H1 (cell line): ENCODE data around the gene VPS35L. TPM values are rescaled to one million over a fixed set of nuclear protein-coding genes. Genes with fewer than 3 reads are reported as not detected.

Experiments
- CTCF ChIA-PET: fragments of 300-600 bp; sonication (Branson Sonifier 250); formaldehyde crosslinking; loops from one replicate; lab custom pipeline; 2021; ENCODE audit not compliant: partially characterized antibody; lab: Charles Lee
- POLR2A ChIA-PET: fragments of 300-600 bp; sonication (Branson Sonifier 250); formaldehyde crosslinking; loops from one replicate; lab custom pipeline; 2021; ENCODE audit warnings: inconsistent platforms; ENCODE audit not compliant: partially characterized antibody; lab: Charles Lee
- DNase-seq, 2 experiments: peaks; one replicate each; pipeline versions ENCODE4 v3.0.0 to v3.0.0-alpha.2; 2010 to 2022; ENCODE audit warnings: low spot score in 2 of 2, low read depth in 1 of 2, mixed read lengths in 1 of 2
- FAIRE-seq: peaks from 2 replicates; lab custom pipeline; 2011; peaks lifted over from hg19 to GRCh38; lab: Jason Lieb, UNC
- H2AFZ ChIP-seq: 2 replicates; pipeline ENCODE4 v1.8.1; 2012; ENCODE audit warnings: low read length, inconsistent platforms
- H2AK5ac ChIP-seq: 2 replicates; pipeline ENCODE4 v1.6.1; 2013; ENCODE audit warnings: low read depth, low read length
- H2BK120ac ChIP-seq: replicated peaks from 2 replicates; pipeline ENCODE3; 2013; ENCODE audit warnings: low read depth, low read length, inconsistent platforms
- H2BK12ac ChIP-seq: 2 replicates; pipeline ENCODE4 v1.6.1; 2013; ENCODE audit warnings: low read depth, low read length
- H2BK15ac ChIP-seq: 2 replicates; pipeline ENCODE4 v1.6.1; 2013; ENCODE audit warnings: low read length
- H2BK20ac ChIP-seq: 2 replicates; pipeline ENCODE4 v1.6.1; 2013; ENCODE audit warnings: low read length
- H2BK5ac ChIP-seq: 2 replicates; pipeline ENCODE4 v1.6.1; 2013; ENCODE audit warnings: low read depth, low read length
- H3K14ac ChIP-seq: 2 replicates; pipeline ENCODE4 v1.6.1; 2013; ENCODE audit warnings: inconsistent platforms; ENCODE audit not compliant: insufficient read length
- H3K18ac ChIP-seq: 2 replicates; pipeline ENCODE4 v1.6.1; 2013; ENCODE audit warnings: low read length; ENCODE audit errors: extremely low read depth
- H3K23ac ChIP-seq: 2 replicates; pipeline ENCODE4 v1.6.1; 2013; ENCODE audit warnings: inconsistent platforms; ENCODE audit not compliant: insufficient read length
- H3K23me2 ChIP-seq: 2 replicates; pipeline ENCODE4 v1.6.1; 2013; ENCODE audit warnings: low read depth, low read length
- H3K27ac ChIP-seq: 2 replicates; pipeline ENCODE4 v1.6.1; 2011; ENCODE audit warnings: low read depth, low read length, inconsistent platforms
- H3K27me3 ChIP-seq, 4 experiments: replicated peaks in 1 of 4; 1 replicate in 1 of 4; 2 replicates in 3 of 4; pipeline versions ENCODE4 v1.6.1 to v1.8.1; 2011 to 2013; ENCODE audit warnings: low read length in 3 of 4, mild to moderate bottlenecking in 3 of 4, inconsistent platforms in 2 of 4, mixed read lengths in 2 of 4, moderate library complexity in 1 of 4; ENCODE audit not compliant: control insufficient read depth in 3 of 4, insufficient read depth in 3 of 4; ENCODE audit errors: extremely low read depth in 1 of 4
- H3K36me3 ChIP-seq, 4 experiments: 2 replicates each; pipeline versions ENCODE4 v1.6.1 to v1.8.1; 2011 to 2013; ENCODE audit warnings: mild to moderate bottlenecking in 4 of 4, low read length in 3 of 4, moderate library complexity in 2 of 4, control low read depth in 1 of 4, inconsistent platforms in 1 of 4; ENCODE audit not compliant: insufficient read depth in 4 of 4, control insufficient read depth in 2 of 4
- H3K4ac ChIP-seq: replicated peaks from 2 replicates; pipeline ENCODE3; 2013; ENCODE audit warnings: low read length, low read depth, mixed read lengths, inconsistent platforms; ENCODE audit not compliant: insufficient read length
- H3K4me1 ChIP-seq, 4 experiments: replicated peaks in 1 of 4; 1 replicate in 1 of 4; 2 replicates in 3 of 4; pipeline versions ENCODE4 v1.6.1 to v1.8.1; 2011 to 2013; ENCODE audit warnings: low read length in 3 of 4, inconsistent platforms in 2 of 4, mixed read lengths in 1 of 4; ENCODE audit not compliant: insufficient read depth in 4 of 4, control insufficient read depth in 3 of 4
- H3K4me2 ChIP-seq, 2 experiments: 2 replicates each; pipeline versions ENCODE4 v1.6.1 to v1.8.1; 2011 to 2013; ENCODE audit warnings: low read depth in 2 of 2, low read length in 2 of 2, control low read depth in 1 of 2, inconsistent platforms in 1 of 2, mild to moderate bottlenecking in 1 of 2; ENCODE audit not compliant: insufficient read depth in 1 of 2
- H3K4me3 ChIP-seq, 4 experiments: fragments of 200-600, 300-600 bp in 1 of 4; sonication (generic), shearing (Covaris generic), sonication (Bioruptor Twin) in 1 of 4; 2 replicates each; pipeline versions ENCODE4 v1.5.1 to v1.8.1; 2011 to 2016; ENCODE audit warnings: low read length in 4 of 4, low read depth in 3 of 4, control low read depth in 2 of 4, inconsistent platforms in 2 of 4, mild to moderate bottlenecking in 2 of 4, mixed read lengths in 1 of 4, moderate library complexity in 1 of 4; ENCODE audit not compliant: insufficient read depth in 2 of 4; ENCODE audit errors: extremely low read depth in 1 of 4
- H3K56ac ChIP-seq: replicated peaks from 2 replicates; pipeline ENCODE3; 2013; ENCODE audit warnings: low read depth, mild to moderate bottlenecking, mixed read lengths, low read length, inconsistent platforms; ENCODE audit not compliant: insufficient read length
- H3K79me1 ChIP-seq: 2 replicates; pipeline ENCODE4 v1.6.1; 2013; ENCODE audit warnings: low read depth, low read length, control low read depth
- H3K79me2 ChIP-seq, 2 experiments: 2 replicates each; pipeline versions ENCODE4 v1.6.1 to v1.8.1; 2012 to 2013; ENCODE audit warnings: low read length in 2 of 2, mild to moderate bottlenecking in 2 of 2, inconsistent platforms in 1 of 2; ENCODE audit not compliant: insufficient read depth in 2 of 2, control insufficient read depth in 1 of 2
- H3K9ac ChIP-seq, 4 experiments: replicated peaks in 1 of 4; 1 replicate in 1 of 4; 2 replicates in 3 of 4; pipeline versions ENCODE4 v1.6.1 to v1.8.1; 2011 to 2013; ENCODE audit warnings: low read depth in 3 of 4, low read length in 3 of 4, control low read depth in 2 of 4, mild to moderate bottlenecking in 2 of 4, moderate library complexity in 2 of 4, inconsistent platforms in 1 of 4; ENCODE audit errors: extremely low read depth in 1 of 4
- H3K9me3 ChIP-seq, 2 experiments: 2 replicates each; pipeline versions ENCODE4 v1.6.1 to v1.8.1; 2012 to 2013; ENCODE audit warnings: mild to moderate bottlenecking in 2 of 2, moderate library complexity in 2 of 2, control low read depth in 1 of 2, inconsistent platforms in 1 of 2, low read depth in 1 of 2, low read length in 1 of 2, mixed read lengths in 1 of 2; ENCODE audit not compliant: insufficient read depth in 2 of 2
- H4K20me1 ChIP-seq, 2 experiments: replicated peaks in 1 of 2; 2 replicates each; pipeline versions ENCODE3 to v1.8.1; 2011 to 2013; ENCODE audit warnings: inconsistent platforms in 2 of 2, low read length in 2 of 2, mild to moderate bottlenecking in 1 of 2; ENCODE audit not compliant: insufficient read depth in 2 of 2, control insufficient read depth in 1 of 2
- H4K5ac ChIP-seq: 2 replicates; pipeline ENCODE4 v1.6.1; 2013; ENCODE audit warnings: low read length, low read depth, mixed read lengths, inconsistent platforms; ENCODE audit not compliant: insufficient read length
- H4K8ac ChIP-seq: 2 replicates; pipeline ENCODE4 v1.8.0; 2013; ENCODE audit warnings: mild to moderate bottlenecking, moderate library complexity, low read length, inconsistent platforms; ENCODE audit not compliant: insufficient read depth; ENCODE audit errors: extremely low read depth
- H4K91ac ChIP-seq: replicated peaks from 2 replicates; pipeline ENCODE3; 2013; ENCODE audit warnings: low read length, mixed read lengths, inconsistent platforms; ENCODE audit not compliant: insufficient read length
- WGBS, 2 experiments: shearing (Covaris generic) in 1 of 2; methylation state at CpG; one replicate each; pipeline versions ENCODE4 v1.1.6 to v1.1.7; 2013 to 2015; ENCODE audit warnings: low lambda C conversion rate in 2 of 2, mixed read lengths in 2 of 2, inconsistent platforms in 1 of 2, low coverage in 1 of 2, missing lambda C conversion rate in 1 of 2; ENCODE audit not compliant: insufficient replicate concordance in 2 of 2, insufficient coverage in 1 of 2, insufficient read length in 1 of 2; ENCODE audit errors: extremely low coverage in 1 of 2, missing lambda C conversion rate in 1 of 2; 5-methylcytosine and 5-hydroxymethylcytosine counted together
- polyA plus RNA-seq, 7 experiments: library from polyadenylated mRNA; depleted of rRNA in 3 of 7; stranded (reverse) in 5 of 7; unstranded in 2 of 7; fragments of >200 nt in 5 of 7; fragments of 200-250 nt in 2 of 7; gene quantifications; 1 replicate in 5 of 7; 2 replicates in 1 of 7; 4 replicates in 1 of 7; pipeline versions ENCODE4 v1.2.1 to v1.2.3, GENCODE V29; 2011 to 2013; ENCODE audit warnings: missing spikeins in 2 of 7, mixed read lengths in 2 of 7
- total RNA-seq: library from RNA; stranded (reverse); fragmentation: NEBNext Ultra II Directional; extraction: Animal tissue kit (Norgen Biotek cat#: 25700); gene quantifications from 2 replicates; pipeline ENCODE4 v1.2.1, GENCODE V29; 2021
- TF ChIP-seq, protein P1 (sequence below): IDR thresholded peaks from 2 replicates; pipeline ENCODE4 v1.6.1; 2011; ENCODE audit warnings: low read length, improper control_type of control experiment

VPS35L gene
- total and polyA plus RNA-seq, 2 of the 8 experiments (the other 6 are each of a cell fraction or from before 2014, with no cell fraction given): 31.5 to 57.1 TPM

DNA sequence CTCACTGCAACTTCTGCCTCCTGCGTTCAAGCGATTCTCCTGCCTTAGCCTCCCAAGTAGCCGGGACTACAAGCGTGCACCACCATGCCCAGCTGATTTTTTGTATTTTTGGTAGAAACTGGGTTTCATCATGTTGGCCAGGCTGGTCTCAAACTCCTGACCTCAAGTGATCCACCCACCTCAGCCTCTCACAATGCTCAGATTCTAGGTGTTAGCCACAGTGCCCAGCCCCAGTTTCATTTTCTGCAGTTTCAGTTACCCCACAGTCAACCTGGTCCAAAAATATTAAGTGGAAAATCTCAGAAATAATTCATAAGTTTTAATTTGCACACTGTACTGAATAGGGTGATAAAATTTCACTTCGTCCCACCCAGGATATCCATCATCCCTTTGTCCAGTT lies 133.8 kb downstream of the VPS35L start:
- no peaks in the 10 kb centered on the region for H3K27me3 ChIP-seq
- H3K4me3 ChIP-seq: no peak overlapping the region
- H3K27ac ChIP-seq: no peak overlapping the region
- no peaks in the 10 kb centered on the region for H3K79me1 ChIP-seq
- no peak overlapping the region for H4K5ac ChIP-seq
- no peaks in the 10 kb centered on the region for H4K20me1 ChIP-seq
- ChIA-PET POLR2A (interaction anchor here (0.6 to 2.8 kb wide), 3 partner anchors 9 to 169 kb away, joined by 3 to 23 read pairs (median 3); no protein-coding TSS in a partner anchor), CTCF (interaction anchor here (1.1 to 1.5 kb wide), 3 partner anchors 8 to 78 kb away, joined by 4 to 9 read pairs (median 4); no protein-coding TSS in a partner anchor)
- H3K23ac ChIP-seq: no peak overlapping the region
- H3K9ac ChIP-seq: no peak overlapping the region
- no peak overlapping the region for H3K14ac ChIP-seq
- TF ChIP-seq, protein P1, sequence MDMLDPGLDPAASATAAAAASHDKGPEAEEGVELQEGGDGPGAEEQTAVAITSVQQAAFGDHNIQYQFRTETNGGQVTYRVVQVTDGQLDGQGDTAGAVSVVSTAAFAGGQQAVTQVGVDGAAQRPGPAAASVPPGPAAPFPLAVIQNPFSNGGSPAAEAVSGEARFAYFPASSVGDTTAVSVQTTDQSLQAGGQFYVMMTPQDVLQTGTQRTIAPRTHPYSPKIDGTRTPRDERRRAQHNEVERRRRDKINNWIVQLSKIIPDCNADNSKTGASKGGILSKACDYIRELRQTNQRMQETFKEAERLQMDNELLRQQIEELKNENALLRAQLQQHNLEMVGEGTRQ: no peak
- FAIRE-seq: no peak
- no peaks in the 10 kb centered on the region for H3K23me2 ChIP-seq
- H2BK120ac ChIP-seq: no peak overlapping the region
- H2BK12ac ChIP-seq: no peak overlapping the region
- H2BK20ac ChIP-seq: no peak overlapping the region
- peaks cover 2 to 19% (median 8%) of the 10 kb centered on the region in 4 experiments; a peak in 6 of 8 replicates for H3K36me3 ChIP-seq
- H3K56ac ChIP-seq: no peak overlapping the region
- no peak overlapping the region for H2AFZ ChIP-seq
- peaks cover 0 to 4% of the 10 kb centered on the region in 2 experiments; a peak in 1 of 4 replicates for H3K9me3 ChIP-seq
- H2BK15ac ChIP-seq: no peak overlapping the region
- H3K18ac ChIP-seq: no peak overlapping the region
- H4K91ac ChIP-seq: no peak overlapping the region
- H3K4me2 ChIP-seq: no peak overlapping the region
- DNase-seq: no peak
- H2AK5ac ChIP-seq: no peak overlapping the region
- no peak overlapping the region for H3K4ac ChIP-seq
- no peak overlapping the region for H2BK5ac ChIP-seq
- no peak overlapping the region for H4K8ac ChIP-seq
- 90% methylated on average over 5 of the region's 5 CpGs; no CpG with 5 or more reads in 1 of the 2 experiments for WGBS, 2 experiments
- H3K4me1 ChIP-seq: no peaks in the 10 kb centered on the region
- H3K79me2 ChIP-seq: no peaks in the 10 kb centered on the region
